Heart left ventricle (tissue), 16 donors: ENCODE measurements around the gene DHX36. TPM values are rescaled to one million over a fixed set of nuclear protein-coding genes. Genes with fewer than 3 reads are reported as not detected.

Experiments used
- ATAC-seq, 4 donors: fragments of 200-7000 bp; cut with Tn5 transposase; one replicate each; pipeline ENCODE4 v1.9.1; 2020 to 2022; ENCODE audit warnings: moderate library complexity in 4 of 4, mild to moderate bottlenecking in 3 of 4, moderate number of reproducible peaks in 1 of 4
- DNase-seq, 5 donors: peaks; one replicate each; pipeline ENCODE4 v3.0.0-alpha.2; 2020
- H3K27ac ChIP-seq, 12 donors: fragments of 200-600 bp; sonication (generic) in 4 of 12; one replicate each; pipeline versions ENCODE4 v1.5.0 to v1.8.0; 2016 to 2022; ENCODE audit warnings: mild to moderate bottlenecking in 2 of 12
- H3K27me3 ChIP-seq, 9 donors: fragments of 200-600 bp; sonication (generic) in 2 of 9; one replicate each; pipeline versions ENCODE4 v1.5.1 to v1.8.0; 2016 to 2022; ENCODE audit warnings: mild to moderate bottlenecking in 3 of 9
- H3K36me3 ChIP-seq, 9 donors: fragments of 200-600 bp; sonication (generic) in 2 of 9; one replicate each; pipeline versions ENCODE4 v1.5.0 to v1.8.0; 2018 to 2022; ENCODE audit warnings: mild to moderate bottlenecking in 2 of 9
- H3K4me1 ChIP-seq, 12 donors: fragments of 200-600 bp; sonication (generic) in 4 of 12; one replicate each; pipeline versions ENCODE4 v1.5.0 to v1.8.0; 2016 to 2022; ENCODE audit warnings: mild to moderate bottlenecking in 3 of 12
- H3K4me3 ChIP-seq, 12 donors: fragments of 200-600 bp; sonication (generic) in 4 of 12; one replicate each; pipeline versions ENCODE4 v1.5.0 to v1.8.0; 2017 to 2022; ENCODE audit warnings: mild to moderate bottlenecking in 9 of 12, moderate library complexity in 4 of 12
- H3K9me3 ChIP-seq, 12 donors: fragments of 200-600 bp; sonication (generic) in 4 of 12; one replicate each; pipeline versions ENCODE4 v1.5.0 to v1.8.0; 2016 to 2022; ENCODE audit warnings: mild to moderate bottlenecking in 1 of 12
- POLR2A ChIP-seq, 2 donors: fragments of 450-650 bp; IDR thresholded peaks; one replicate each; pipeline ENCODE4 v1.6.1; 2017; ENCODE audit warnings: antibody characterized with exemption in 2 of 2, mild to moderate bottlenecking in 2 of 2, moderate library complexity in 2 of 2
- WGBS, 4 donors: extraction: QIAGEN DNeasy Blood & Tissue Kit in 2 of 4; methylation state at CpG; one replicate each; pipeline versions ENCODE4 v1.1.5 to v1.1.7; 2013 to 2018; 5-methylcytosine and 5-hydroxymethylcytosine counted together
- intact Hi-C, 10 donors: fragments of 100-400 bp; cut with DNase I; formaldehyde crosslinking; loops; one replicate each; pipeline versions ENCODE4 v1.11.1 to v1.14.2; 2022
- polyA plus RNA-seq, 2 donors: library from polyadenylated mRNA; stranded (reverse); fragments of 200-250 nt; gene quantifications; one replicate each; pipeline ENCODE4 v1.2.3, GENCODE V29; 2013
- total RNA-seq, 9 donors: library from RNA; depleted of rRNA in 2 of 9; stranded (reverse); fragments of >200 nt in 2 of 9; fragmentation: NEBNext Ultra II Directional in 3 of 9; extraction: Animal tissue kit (Norgen Biotek cat#: 25700) in 3 of 9; gene quantifications; one replicate each; pipeline versions ENCODE4 v1.1.0 to v1.2.4, GENCODE V29; 2016 to 2023
- TF ChIP-seq, protein P1 (sequence below), 12 donors: fragments of 200-600 bp; sonication (generic) in 4 of 12; IDR thresholded peaks; one replicate each; pipeline versions ENCODE4 v1.5.0 to v1.8.0; 2018 to 2022; ENCODE audit warnings: antibody characterized with exemption in 12 of 12, mild to moderate bottlenecking in 5 of 12
- donor health status: ischemic (EF 13 %, LVEDD 7.1; RV severe dilation, severe dysfunction).
- donor health status: healthy with polysubstance abuse.
- donor health status: DM: no; HTN: yes; CAD: no.
- donor health status: DM: no; HTN: no; CAD: no.
- donor health status: ischemic (EF 25% LVEDD 6.9; RV normal size, moderate dysfunction).
- donor health status: ischemic (EF 25% LVEDD 5.7; RV mildly dilated, moderate dysfunction).
- donor health status: healthy.
- donor health status: DM: yes; HTN: yes; CAD: no.
- donor health status: ischemic (EF 35%, LVEDD 5.7; RV mildly dilated, moderate dysfunction).
- donor health status: nonischemic (EF 11% LVEDD 7.7; RV severe dilation, severe dysfunction).
- donor health status: DM: yes; HTN: yes; CAD: no.
- donor health status: PGD.
- donor health status: ischemic (EF 29% LVEDD 5.4; RV normal size, mild dysfunction).
- donor health status: nonischemic (EF 23%, LVEDD 6.1; RV moderate dilation, normal function).

Gene DHX36
- total and polyA plus RNA-seq, 11 donors = 20.4 to 50.0 (median 34.2) TPM

DNA sequence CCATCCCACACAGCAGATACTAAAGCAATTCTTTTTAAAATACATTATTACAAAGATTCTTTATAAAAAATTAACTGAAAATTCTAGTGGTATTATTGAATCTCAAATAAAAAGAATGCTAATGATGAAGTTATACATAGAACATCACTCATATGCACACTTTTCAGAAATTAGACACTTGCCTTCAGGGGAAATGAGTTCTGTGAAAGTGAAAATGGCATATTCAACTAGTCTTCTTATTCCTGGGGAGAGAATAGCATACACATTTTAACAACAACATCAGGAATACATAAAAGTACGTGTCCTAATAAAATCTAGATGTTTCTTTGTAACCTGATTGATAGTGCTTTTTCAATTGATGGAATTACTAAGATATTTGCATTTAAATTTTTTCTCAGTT, 36.8 kb upstream of the DHX36 start:
- intact Hi-C loops = no loop called here
- WGBS, 4 donors = 57 to 66% (median 57%) methylated on average over 1 of the region's 1 CpG
- no peak overlapping the region for H3K4me3 ChIP-seq
- no peaks in the 10 kb centered on the region for H3K36me3 ChIP-seq
- H3K4me1 ChIP-seq = no peaks in the 10 kb centered on the region
- H3K27ac ChIP-seq = no peak overlapping the region
- no peaks in the 10 kb centered on the region for H3K27me3 ChIP-seq
- ATAC-seq (no peak), DNase-seq (no peak)
- TF ChIP-seq POLR2A (IDR thresholded peaks at IDR 0.05) = no peak
- TF ChIP-seq, protein P1, sequence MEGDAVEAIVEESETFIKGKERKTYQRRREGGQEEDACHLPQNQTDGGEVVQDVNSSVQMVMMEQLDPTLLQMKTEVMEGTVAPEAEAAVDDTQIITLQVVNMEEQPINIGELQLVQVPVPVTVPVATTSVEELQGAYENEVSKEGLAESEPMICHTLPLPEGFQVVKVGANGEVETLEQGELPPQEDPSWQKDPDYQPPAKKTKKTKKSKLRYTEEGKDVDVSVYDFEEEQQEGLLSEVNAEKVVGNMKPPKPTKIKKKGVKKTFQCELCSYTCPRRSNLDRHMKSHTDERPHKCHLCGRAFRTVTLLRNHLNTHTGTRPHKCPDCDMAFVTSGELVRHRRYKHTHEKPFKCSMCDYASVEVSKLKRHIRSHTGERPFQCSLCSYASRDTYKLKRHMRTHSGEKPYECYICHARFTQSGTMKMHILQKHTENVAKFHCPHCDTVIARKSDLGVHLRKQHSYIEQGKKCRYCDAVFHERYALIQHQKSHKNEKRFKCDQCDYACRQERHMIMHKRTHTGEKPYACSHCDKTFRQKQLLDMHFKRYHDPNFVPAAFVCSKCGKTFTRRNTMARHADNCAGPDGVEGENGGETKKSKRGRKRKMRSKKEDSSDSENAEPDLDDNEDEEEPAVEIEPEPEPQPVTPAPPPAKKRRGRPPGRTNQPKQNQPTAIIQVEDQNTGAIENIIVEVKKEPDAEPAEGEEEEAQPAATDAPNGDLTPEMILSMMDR (IDR thresholded peaks at IDR 0.05) = no peak
- H3K9me3 ChIP-seq = peaks cover 0 to 10% (median 0%) of the 10 kb centered on the region in 12 donors

DNA sequence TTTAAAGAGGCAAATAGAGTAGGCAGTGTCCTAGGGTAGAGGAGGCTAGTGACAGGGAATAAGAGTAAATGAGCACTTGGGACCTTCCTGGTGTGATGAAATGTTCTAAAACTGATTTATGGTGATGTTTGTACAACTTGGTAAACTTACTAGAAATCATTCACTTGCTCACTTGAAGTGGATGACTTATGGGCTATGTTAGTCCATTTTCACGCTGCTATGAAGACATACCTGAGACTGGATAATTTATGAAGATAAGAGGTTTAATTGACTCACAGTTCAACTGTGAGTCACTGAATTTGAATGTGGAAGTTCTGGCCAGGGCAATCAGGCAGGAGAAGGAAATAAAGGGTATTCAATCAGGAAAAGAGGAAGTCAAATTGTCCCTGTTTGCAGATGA, 31.7 kb upstream of the DHX36 start:
- 58 to 72% (median 68%) methylated on average over 1 of the region's 1 CpG for WGBS, 4 donors
- TF ChIP-seq, protein P1 (IDR thresholded peaks at IDR 0.05) = no peak
- no peak for TF ChIP-seq POLR2A (IDR thresholded peaks at IDR 0.05)
- H3K36me3 ChIP-seq = no peaks in the 10 kb centered on the region
- intact Hi-C loops = no loop called here
- peaks cover 0 to 7% (median 0%) of the 10 kb centered on the region in 9 donors for H3K27me3 ChIP-seq
- H3K4me1 ChIP-seq = no peaks in the 10 kb centered on the region
- DNase-seq = no peak
- no peaks in the 10 kb centered on the region for H3K9me3 ChIP-seq
- no peak overlapping the region for H3K4me3 ChIP-seq
- no peak for ATAC-seq
- no peak overlapping the region for H3K27ac ChIP-seq

DNA sequence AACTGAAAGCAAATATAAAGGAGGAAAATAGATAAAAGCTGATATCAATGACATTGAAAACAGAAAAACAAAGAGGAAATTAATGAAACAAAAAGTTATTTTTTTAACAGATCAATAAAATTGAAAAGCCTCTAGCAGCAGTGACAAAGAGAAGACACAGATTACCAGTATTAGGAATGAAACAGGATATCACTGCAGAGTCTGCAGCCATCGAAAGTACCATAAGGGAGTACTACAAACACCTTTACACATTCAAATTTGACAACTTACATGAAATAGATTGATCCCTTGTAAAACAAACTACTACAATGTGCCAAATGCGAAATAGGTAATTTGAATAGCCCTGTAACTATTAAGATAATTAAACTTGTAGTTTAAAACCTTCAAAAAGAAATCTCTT, 24.9 kb upstream of the DHX36 start:
- no peak overlapping the region for H3K4me3 ChIP-seq
- no peaks in the 10 kb centered on the region for H3K36me3 ChIP-seq
- H3K27me3 ChIP-seq = peaks cover 0 to 19% (median 0%) of the 10 kb centered on the region in 9 donors
- DNase-seq = no peak
- no peak overlapping the region for H3K27ac ChIP-seq
- ATAC-seq = no peak
- intact Hi-C loops = no loop called here
- no peaks in the 10 kb centered on the region for H3K4me1 ChIP-seq
- TF ChIP-seq, protein P1 (IDR thresholded peaks at IDR 0.05) = no peak
- no peak for TF ChIP-seq POLR2A (IDR thresholded peaks at IDR 0.05)
- no peaks in the 10 kb centered on the region for H3K9me3 ChIP-seq
- WGBS, 4 donors = 35 to 50% (median 48%) methylated on average over 2 of the region's 2 CpGs

DNA sequence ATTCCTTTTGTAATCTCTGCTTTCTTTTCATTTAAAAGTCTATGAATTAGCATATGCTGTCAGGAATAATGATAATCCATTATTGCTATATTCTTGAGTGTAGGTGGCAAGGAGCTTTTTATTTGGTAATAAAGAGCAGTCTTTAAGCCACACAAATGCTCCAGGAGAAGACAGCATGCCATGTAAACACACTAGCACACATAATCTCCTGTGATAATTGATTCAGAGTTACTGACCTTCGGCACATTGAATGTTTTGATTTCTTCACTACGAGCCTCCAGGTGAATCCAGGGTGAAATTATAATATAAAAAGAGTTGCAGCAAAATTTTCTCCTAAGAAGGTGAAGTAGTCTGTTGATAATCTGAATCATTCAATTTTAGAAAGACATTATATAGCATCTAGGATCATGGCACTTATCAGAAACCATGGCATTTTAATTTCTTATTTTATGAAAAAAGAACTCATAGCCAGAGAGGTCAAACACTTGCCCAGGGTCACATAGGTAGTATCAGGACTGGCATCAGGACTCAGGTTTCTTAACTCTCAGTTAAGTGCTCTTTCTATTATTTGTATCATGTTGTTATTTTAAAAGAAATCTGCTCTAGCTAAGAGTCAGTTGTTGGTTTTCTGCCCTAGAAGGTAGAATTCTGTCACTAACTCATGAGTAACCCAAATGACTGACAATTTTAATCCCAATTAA, 21.3 kb upstream of the DHX36 start:
- intact Hi-C loops = no loop called here
- no peak for TF ChIP-seq POLR2A (IDR thresholded peaks at IDR 0.05)
- TF ChIP-seq, protein P1 (IDR thresholded peaks at IDR 0.05) = no peak
- peaks cover 0 to 18% (median under 1%) of the 10 kb centered on the region in 9 donors for H3K27me3 ChIP-seq
- DNase-seq = no peak
- no peak for ATAC-seq
- no peak overlapping the region for H3K4me3 ChIP-seq
- WGBS, 4 donors = 75 to 84% (median 78%) methylated on average over 2 of the region's 2 CpGs
- no peaks in the 10 kb centered on the region for H3K9me3 ChIP-seq
- H3K4me1 ChIP-seq = no peaks in the 10 kb centered on the region
- H3K27ac ChIP-seq = no peak overlapping the region
- no peaks in the 10 kb centered on the region for H3K36me3 ChIP-seq
